H1 (cell line): ENCODE measurements around the gene TPP1. TPM values are rescaled to one million over a fixed set of nuclear protein-coding genes. Genes with fewer than 3 reads are reported as not detected.
A peak's percentile ranks its signal among the peaks of the same experiment; 100 is the strongest.

ENCODE experiments used
- ATF3 ChIP-seq: IDR thresholded peaks from 2 replicates; pipeline ENCODE4 v1.6.1; 2011; ENCODE audit warnings: low read depth, mild to moderate bottlenecking, low read length; ENCODE audit not compliant: insufficient read depth
- BCL11A ChIP-seq, 2 experiments: IDR thresholded peaks; one replicate each; pipeline ENCODE4 v1.6.1; 2011; ENCODE audit warnings: low read depth in 2 of 2, low read length in 2 of 2, mild to moderate bottlenecking in 2 of 2
- CBX5 ChIP-seq: fragments of 300-800, 300-1000 bp; sonication (generic); IDR thresholded peaks from 2 replicates; pipeline ENCODE4 v1.7.1; 2016; ENCODE audit warnings: antibody characterized with exemption, low read length, low read depth
- CTCF ChIP-seq, 3 experiments: IDR thresholded peaks; 1 replicate in 2 of 3; 2 replicates in 1 of 3; pipeline versions ENCODE4 v1.5.1 to v1.6.1; 2011; ENCODE audit warnings: low read length in 3 of 3, mild to moderate bottlenecking in 3 of 3, inconsistent platforms in 2 of 3, low read depth in 1 of 3, moderate library complexity in 1 of 3; ENCODE audit not compliant: insufficient read depth in 1 of 3; ENCODE audit errors: control extremely low read depth in 1 of 3
- GTF2F1 ChIP-seq: IDR thresholded peaks from 2 replicates; pipeline ENCODE4 v1.6.1; 2012; ENCODE audit warnings: low read depth, low read length, improper control_type of control experiment, borderline replicate concordance
- MAFK ChIP-seq: IDR thresholded peaks from 2 replicates; pipeline ENCODE4 v1.6.1; 2012; ENCODE audit warnings: low read depth, mild to moderate bottlenecking, improper control_type of control experiment, low read length
- POLR2AphosphoS5 ChIP-seq: IDR thresholded peaks from 2 replicates; pipeline ENCODE4 v1.6.1; 2011; ENCODE audit warnings: low read depth, low read length
- POU5F1 ChIP-seq: IDR thresholded peaks from 2 replicates; pipeline ENCODE4 v1.6.1; 2011; ENCODE audit warnings: low read depth, mild to moderate bottlenecking, low read length, moderate library complexity
- SIN3A ChIP-seq, 2 experiments: IDR thresholded peaks in 1 of 2; conservative IDR thresholded peaks in 1 of 2; 2 replicates each; pipeline ENCODE4 v1.6.1; 2011 to 2012; ENCODE audit warnings: low read length in 2 of 2, improper control_type of control experiment in 1 of 2, low read depth in 1 of 2, mild to moderate bottlenecking in 1 of 2
- SP1 ChIP-seq: IDR thresholded peaks from 2 replicates; pipeline ENCODE4 v1.6.1; 2011; ENCODE audit warnings: low read depth, low read length
- TCF12 ChIP-seq: IDR thresholded peaks from 2 replicates; pipeline ENCODE4 v1.6.1; 2011; ENCODE audit warnings: low read depth, mild to moderate bottlenecking, low read length
- ZNF274 ChIP-seq: IDR thresholded peaks from 2 replicates; pipeline ENCODE4 v1.7.0; 2012; ENCODE audit warnings: low read length, borderline replicate concordance; ENCODE audit errors: extremely low read depth
- polyA plus RNA-seq, 7 experiments: library from polyadenylated mRNA; depleted of rRNA in 3 of 7; stranded (reverse) in 5 of 7; unstranded in 2 of 7; fragments of >200 nt in 5 of 7; fragments of 200-250 nt in 2 of 7; gene quantifications; 1 replicate in 5 of 7; 2 replicates in 1 of 7; 4 replicates in 1 of 7; pipeline versions ENCODE4 v1.2.1 to v1.2.3, GENCODE V29; 2011 to 2013; ENCODE audit warnings: missing spikeins in 2 of 7, mixed read lengths in 2 of 7
- total RNA-seq: library from RNA; stranded (reverse); fragmentation: NEBNext Ultra II Directional; extraction: Animal tissue kit (Norgen Biotek cat#: 25700); gene quantifications from 2 replicates; pipeline ENCODE4 v1.2.1, GENCODE V29; 2021
- TF ChIP-seq, protein P1 (sequence below): IDR thresholded peaks from 2 replicates; pipeline ENCODE4 v1.6.1; 2011; ENCODE audit warnings: low read length, improper control_type of control experiment

TPP1 gene
- total and polyA plus RNA-seq, 2 of the 8 experiments (the other 6 are each of a cell fraction or from before 2014, with no cell fraction given) = 36.1 to 77.5 TPM

- TF ChIP-seq BCL11A (IDR thresholded peaks at IDR 0.05; ENCODE audit: low read depth in 2 of 2, low read length in 2 of 2) (no peak), CTCF (IDR thresholded peaks at IDR 0.05; ENCODE audit: control extremely low read depth in 1 of 3, insufficient read depth in 1 of 3, low read depth in 1 of 3, low read length in 3 of 3) (peak; percentile 70 to 87 (median 83)), POLR2AphosphoS5 (peak; percentile 94; the same call in 1 of the 2 replicates), MAFK (no peak), ATF3 (no peak), SP1 (no peak), SIN3A (conservative IDR thresholded peaks at IDR 0.05 in 1 of 2, IDR thresholded peaks at IDR 0.05 in 1 of 2; ENCODE audit: low read depth in 1 of 2, low read length in 2 of 2) (peak; percentile 20 to 64; a peak in 2 of 4 replicates), TCF12 (no peak), CBX5 (no peak), ZNF274 (no peak), GTF2F1 (no peak), POU5F1 (no peak)
- TF ChIP-seq, protein P1, sequence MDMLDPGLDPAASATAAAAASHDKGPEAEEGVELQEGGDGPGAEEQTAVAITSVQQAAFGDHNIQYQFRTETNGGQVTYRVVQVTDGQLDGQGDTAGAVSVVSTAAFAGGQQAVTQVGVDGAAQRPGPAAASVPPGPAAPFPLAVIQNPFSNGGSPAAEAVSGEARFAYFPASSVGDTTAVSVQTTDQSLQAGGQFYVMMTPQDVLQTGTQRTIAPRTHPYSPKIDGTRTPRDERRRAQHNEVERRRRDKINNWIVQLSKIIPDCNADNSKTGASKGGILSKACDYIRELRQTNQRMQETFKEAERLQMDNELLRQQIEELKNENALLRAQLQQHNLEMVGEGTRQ = no peak
Measured at GRCh38 chr11:6612213-6613041, 6.8 kb downstream of the TPP1 start, which contains the start of gene TAF10 (continued).
